ENCODE measurements around the gene EXOC2.

Gene EXOC2

GRCh38 chr6:489762-490161 is 203.2 kb downstream of the EXOC2 start:
- no peak overlapping the region for H3K4me3 ChIP-seq (ENCODE audit: low read depth, low read length)
- TF ChIP-seq CTCF (conservative IDR thresholded peaks at IDR 0.05; ENCODE audit: low read depth, low read length), result no peak
- no peak for DNase-seq (ENCODE audit: low read depth)

- no peak overlapping the region for H3K4me3 ChIP-seq (ENCODE audit: low read depth, low read length)
- no peak for DNase-seq (ENCODE audit: low read depth)
- no peak for TF ChIP-seq CTCF (conservative IDR thresholded peaks at IDR 0.05; ENCODE audit: low read depth, low read length)
These were observed 203.9 kb downstream of the EXOC2 start for GRCh38 chr6:489001-489400.

DNA sequence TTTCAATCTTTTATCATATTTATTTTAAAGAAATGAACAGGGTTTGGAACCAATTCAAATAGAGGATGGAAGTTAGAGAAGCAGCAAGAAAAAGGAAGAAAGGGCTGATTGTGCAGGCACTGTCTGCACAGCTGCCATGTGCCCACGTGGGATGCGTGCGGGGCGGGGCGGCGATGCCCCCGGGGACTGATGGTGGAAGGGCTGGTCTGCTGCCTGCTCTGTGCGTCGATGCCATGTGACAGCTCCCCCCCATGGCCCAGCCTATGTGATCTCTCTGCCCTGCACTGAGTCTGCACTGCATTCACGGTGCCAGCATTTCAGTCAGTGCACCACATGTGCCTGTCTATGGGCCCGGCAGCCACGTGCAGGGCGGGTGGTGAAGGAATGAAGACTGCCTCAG is 205.0 kb downstream of the EXOC2 start:
- no peak overlapping the region for H3K4me3 ChIP-seq (ENCODE audit: low read depth, low read length)
- no peak for TF ChIP-seq CTCF (conservative IDR thresholded peaks at IDR 0.05; ENCODE audit: low read depth, low read length)
- DNase-seq (ENCODE audit: low read depth), result no peak

GRCh38 chr6:485655-486170 is 207.2 kb downstream of the EXOC2 start:
- TF ChIP-seq CTCF (conservative IDR thresholded peaks at IDR 0.05; ENCODE audit: low read depth, low read length), result no peak
- no peak overlapping the region for H3K4me3 ChIP-seq (ENCODE audit: low read depth, low read length)

GRCh38 chr6:484746-485145 is 208.2 kb downstream of the EXOC2 start:
- no peak for TF ChIP-seq CTCF (conservative IDR thresholded peaks at IDR 0.05; ENCODE audit: low read depth, low read length)
- DNase-seq (ENCODE audit: low read depth), result no peak

More at GRCh38 chr6:485655-486170, 207.2 kb downstream of the EXOC2 start:
- no peak for DNase-seq (ENCODE audit: low read depth)

GRCh38 chr6:484086-484745 is 208.7 kb downstream of the EXOC2 start:
- no peak for TF ChIP-seq CTCF (conservative IDR thresholded peaks at IDR 0.05; ENCODE audit: low read depth, low read length)
- no peak for DNase-seq (ENCODE audit: low read depth)
- H3K4me3 ChIP-seq (ENCODE audit: low read depth, low read length), result no peak overlapping the region

More at GRCh38 chr6:484746-485145, 208.2 kb downstream of the EXOC2 start:
- no peak overlapping the region for H3K4me3 ChIP-seq (ENCODE audit: low read depth, low read length)

- DNase-seq (ENCODE audit: low read depth), result no peak
- H3K4me3 ChIP-seq (ENCODE audit: low read depth, low read length), result no peak overlapping the region
- TF ChIP-seq CTCF (conservative IDR thresholded peaks at IDR 0.05; ENCODE audit: low read depth, low read length), result no peak
These were observed 217.6 kb downstream of the EXOC2 start for GRCh38 chr6:475314-475713.
